K562 (cell line): ENCODE results near the gene MATK. TPM values are rescaled to one million over a fixed set of nuclear protein-coding genes. Genes with fewer than 3 reads are reported as not detected.

Experiments used
- CGGBP1 ChIP-seq: fragments of 250-450 bp; sonication (Bioruptor Pico); IDR thresholded peaks from 2 replicates; pipeline ENCODE4 v1.9.0; 2021; ENCODE audit warnings: mild to moderate bottlenecking
- CREB3L1 ChIP-seq: fragments of 450-650 bp; IDR thresholded peaks from 2 replicates; pipeline ENCODE4 v1.6.1; 2014; ENCODE audit warnings: low read depth, mild to moderate bottlenecking, moderate library complexity, borderline replicate concordance
- ELK3 ChIP-seq: fragments of 450-650 bp; formaldehyde crosslinking; IDR thresholded peaks from 2 replicates; pipeline ENCODE4 v1.4.0; 2020; ENCODE audit warnings: mild to moderate bottlenecking
- GTF2F1 ChIP-seq: IDR thresholded peaks from 2 replicates; pipeline ENCODE4 v1.6.1; 2011; ENCODE audit warnings: low read depth, low read length, improper control_type of control experiment
- HDAC2 ChIP-seq: fragments of 450-650 bp; IDR thresholded peaks from 2 replicates; pipeline ENCODE4 v1.6.1; 2016; ENCODE audit warnings: mild to moderate bottlenecking
- HSF4 ChIP-seq: fragments of 250-450 bp; sonication (Bioruptor Pico); IDR thresholded peaks from 2 replicates; pipeline ENCODE4 v2.1.2; 2022; ENCODE audit warnings: mild to moderate bottlenecking, moderate library complexity, borderline replicate concordance
- RBFOX2 ChIP-seq: fragments of 200-400 bp; formaldehyde crosslinking; IDR thresholded peaks from 2 replicates; pipeline ENCODE4 v1.6.1; 2017; ENCODE audit warnings: low read depth, mild to moderate bottlenecking, low read length, moderate library complexity
- SNRNP70 ChIP-seq: fragments of 200-400 bp; formaldehyde crosslinking; optimal IDR thresholded peaks from 2 replicates; pipeline ENCODE3; 2017; ENCODE audit warnings: low read depth, low read length
- SRF ChIP-seq, 2 experiments: fragments of 250-450, 450-650 bp in 1 of 2; sonication (Bioruptor Pico) in 1 of 2; sonication (generic) in 1 of 2; formaldehyde crosslinking; IDR thresholded peaks; 2 replicates each; pipeline versions ENCODE4 v1.5.0 to v1.5.1; 2020 to 2022; ENCODE audit warnings: mild to moderate bottlenecking in 1 of 2, missing genetic modification reagents in 1 of 2
- TAF9B ChIP-seq: fragments of 450-650 bp; IDR thresholded peaks from 2 replicates; pipeline ENCODE4 v1.6.1; 2018; ENCODE audit warnings: mild to moderate bottlenecking; ENCODE audit not compliant: partially characterized antibody
- ZKSCAN3 ChIP-seq: fragments of 250-450 bp; sonication (Bioruptor Pico); IDR thresholded peaks from 2 replicates; pipeline ENCODE4 v1.4.0; 2020
- polyA plus RNA-seq, 8 experiments: library from polyadenylated mRNA; depleted of rRNA in 4 of 8; stranded (reverse) in 5 of 8; unstranded in 3 of 8; fragments of >200 nt; fragmentation: Nextera tagmentation in 2 of 8; fragmentation: Illumina TruSeq in 1 of 8; extraction: Ambion mirVana in 2 of 8; extraction: Trizol in 1 of 8; gene quantifications; 2 replicates each; pipeline versions ENCODE4 v1.2.1 to v1.2.3, GENCODE V29; 2011 to 2014; ENCODE audit warnings: inconsistent platforms in 1 of 8, missing spikeins in 1 of 8
- total RNA-seq, 7 experiments: library from RNA; depleted of rRNA in 6 of 7; stranded (reverse); fragments of >200 nt in 6 of 7; fragmentation: Illumina TruSeq in 2 of 7; extraction: Trizol in 2 of 7; gene quantifications; 2 replicates each; pipeline versions ENCODE4 v1.2.1 to v1.2.3, GENCODE V29; 2011 to 2021; ENCODE audit warnings: low replicate concordance in 1 of 7
- TF ChIP-seq, protein P1 (sequence below), 2 experiments: fragments of 450-650 bp; formaldehyde crosslinking in 1 of 2; IDR thresholded peaks; 2 replicates each; pipeline versions ENCODE4 v1.4.0 to v1.6.1; 2014 to 2020; ENCODE audit warnings: mild to moderate bottlenecking in 2 of 2, borderline replicate concordance in 1 of 2, low read depth in 1 of 2
- TF ChIP-seq, protein P2 (sequence below), 2 experiments: fragments of 450-650 bp; conservative IDR thresholded peaks; 2 replicates each; pipeline ENCODE4 v1.6.1; 2017; ENCODE audit warnings: mild to moderate bottlenecking in 2 of 2, moderate library complexity in 2 of 2

The MATK gene
- total and polyA plus RNA-seq, 9 of the 15 experiments (the other 6 are each of a cell fraction or from before 2014, with no cell fraction given): 0.08 to 41.5 (median 21.4) TPM

- TF ChIP-seq CREB3L1: peak; percentile 94
- TF ChIP-seq ZKSCAN3 (CRISPR knock-in tag): no peak
- no peak for TF ChIP-seq CGGBP1
- TF ChIP-seq TAF9B: no peak
- peak; percentile 81 for TF ChIP-seq HDAC2
- TF ChIP-seq, protein P1, sequence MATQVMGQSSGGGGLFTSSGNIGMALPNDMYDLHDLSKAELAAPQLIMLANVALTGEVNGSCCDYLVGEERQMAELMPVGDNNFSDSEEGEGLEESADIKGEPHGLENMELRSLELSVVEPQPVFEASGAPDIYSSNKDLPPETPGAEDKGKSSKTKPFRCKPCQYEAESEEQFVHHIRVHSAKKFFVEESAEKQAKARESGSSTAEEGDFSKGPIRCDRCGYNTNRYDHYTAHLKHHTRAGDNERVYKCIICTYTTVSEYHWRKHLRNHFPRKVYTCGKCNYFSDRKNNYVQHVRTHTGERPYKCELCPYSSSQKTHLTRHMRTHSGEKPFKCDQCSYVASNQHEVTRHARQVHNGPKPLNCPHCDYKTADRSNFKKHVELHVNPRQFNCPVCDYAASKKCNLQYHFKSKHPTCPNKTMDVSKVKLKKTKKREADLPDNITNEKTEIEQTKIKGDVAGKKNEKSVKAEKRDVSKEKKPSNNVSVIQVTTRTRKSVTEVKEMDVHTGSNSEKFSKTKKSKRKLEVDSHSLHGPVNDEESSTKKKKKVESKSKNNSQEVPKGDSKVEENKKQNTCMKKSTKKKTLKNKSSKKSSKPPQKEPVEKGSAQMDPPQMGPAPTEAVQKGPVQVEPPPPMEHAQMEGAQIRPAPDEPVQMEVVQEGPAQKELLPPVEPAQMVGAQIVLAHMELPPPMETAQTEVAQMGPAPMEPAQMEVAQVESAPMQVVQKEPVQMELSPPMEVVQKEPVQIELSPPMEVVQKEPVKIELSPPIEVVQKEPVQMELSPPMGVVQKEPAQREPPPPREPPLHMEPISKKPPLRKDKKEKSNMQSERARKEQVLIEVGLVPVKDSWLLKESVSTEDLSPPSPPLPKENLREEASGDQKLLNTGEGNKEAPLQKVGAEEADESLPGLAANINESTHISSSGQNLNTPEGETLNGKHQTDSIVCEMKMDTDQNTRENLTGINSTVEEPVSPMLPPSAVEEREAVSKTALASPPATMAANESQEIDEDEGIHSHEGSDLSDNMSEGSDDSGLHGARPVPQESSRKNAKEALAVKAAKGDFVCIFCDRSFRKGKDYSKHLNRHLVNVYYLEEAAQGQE (IDR thresholded peaks at IDR 0.05; ENCODE audit: borderline replicate concordance): no peak
- TF ChIP-seq, protein P1 (CRISPR knock-in tag; IDR thresholded peaks at IDR 0.05; ENCODE audit: low read depth): peak; percentile 42; the same call in 1 of the 2 replicates
- no peak for TF ChIP-seq ELK3 (CRISPR knock-in tag)
- TF ChIP-seq GTF2F1: peak; percentile 79; the same call in 1 of the 2 replicates
- TF ChIP-seq, protein P2, sequence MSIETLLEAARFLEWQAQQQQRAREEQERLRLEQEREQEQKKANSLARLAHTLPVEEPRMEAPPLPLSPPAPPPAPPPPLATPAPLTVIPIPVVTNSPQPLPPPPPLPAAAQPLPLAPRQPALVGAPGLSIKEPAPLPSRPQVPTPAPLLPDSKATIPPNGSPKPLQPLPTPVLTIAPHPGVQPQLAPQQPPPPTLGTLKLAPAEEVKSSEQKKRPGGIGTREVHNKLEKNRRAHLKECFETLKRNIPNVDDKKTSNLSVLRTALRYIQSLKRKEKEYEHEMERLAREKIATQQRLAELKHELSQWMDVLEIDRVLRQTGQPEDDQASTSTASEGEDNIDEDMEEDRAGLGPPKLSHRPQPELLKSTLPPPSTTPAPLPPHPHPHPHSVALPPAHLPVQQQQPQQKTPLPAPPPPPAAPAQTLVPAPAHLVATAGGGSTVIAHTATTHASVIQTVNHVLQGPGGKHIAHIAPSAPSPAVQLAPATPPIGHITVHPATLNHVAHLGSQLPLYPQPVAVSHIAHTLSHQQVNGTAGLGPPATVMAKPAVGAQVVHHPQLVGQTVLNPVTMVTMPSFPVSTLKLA (conservative IDR thresholded peaks at IDR 0.05): peak; percentile 89 to 96
- TF ChIP-seq RBFOX2: peak; percentile 94
- no peak for TF ChIP-seq HSF4
- TF ChIP-seq SNRNP70: no peak
- TF ChIP-seq SRF (CRISPR knock-in tag; IDR thresholded peaks at IDR 0.05): peak in 1 of 2 experiments; percentile 83; a peak in 2 of 4 replicates
Measured at GRCh38 chr19:3762501-3763459, 23.4 kb downstream of the MATK start, which contains the start of gene MRPL54 (continued).
